GM23338 (cell line): Measurements from ENCODE around the gene RHBDF2. TPM values are rescaled to one million over a fixed set of nuclear protein-coding genes. Genes with fewer than 3 reads are reported as not detected.

ENCODE experiments used
- ATAC-seq: fragments of 200-7000 bp; cut with Tn5 transposase; 3 replicates; pipeline ENCODE4 v1.9.1; 2020
- DNase-seq: peaks from one replicate; pipeline ENCODE4 v3.0.0-alpha.2; 2015; ENCODE audit warnings: low spot score
- H2AFZ ChIP-seq: fragments of 200-600 bp; sonication (generic); 2 replicates; pipeline ENCODE4 v1.8.0; 2016; ENCODE audit warnings: antibody characterized with exemption, mild to moderate bottlenecking, moderate library complexity
- H3F3A ChIP-seq: fragments of 200-600 bp; sonication (generic); replicated peaks from 2 replicates; pipeline ENCODE4 v1.8.0; 2017; ENCODE audit warnings: antibody characterized with exemption, mixed run types, low read depth
- H3K27ac ChIP-seq: fragments of 200-600 bp; sonication (generic); 2 replicates; pipeline ENCODE4 v1.6.1; 2016; ENCODE audit warnings: low read depth
- H3K27me3 ChIP-seq: fragments of 200-600 bp; sonication (generic); 2 replicates; pipeline ENCODE4 v1.8.0; 2016; ENCODE audit warnings: mild to moderate bottlenecking, mixed run types, moderate library complexity; ENCODE audit not compliant: insufficient read depth
- H3K36me3 ChIP-seq: fragments of 200-600 bp; sonication (generic); 2 replicates; pipeline ENCODE4 v1.8.0; 2016; ENCODE audit warnings: mild to moderate bottlenecking; ENCODE audit not compliant: insufficient read depth
- H3K4me1 ChIP-seq: fragments of 200-600 bp; sonication (generic); 2 replicates; pipeline ENCODE4 v1.8.0; 2016; ENCODE audit warnings: mild to moderate bottlenecking, moderate library complexity; ENCODE audit not compliant: insufficient read depth
- H3K4me2 ChIP-seq: fragments of 200-600 bp; sonication (generic); 2 replicates; pipeline ENCODE4 v1.7.1; 2017; ENCODE audit warnings: mixed run types
- H3K4me3 ChIP-seq: fragments of 200-600 bp; sonication (generic); 2 replicates; pipeline ENCODE4 v1.6.1; 2016; ENCODE audit warnings: mixed run types
- H3K79me2 ChIP-seq: fragments of 200-600 bp; sonication (generic); replicated peaks from 2 replicates; pipeline ENCODE4 v1.8.0; 2017; ENCODE audit warnings: mild to moderate bottlenecking; ENCODE audit not compliant: insufficient read depth
- H3K9me2 ChIP-seq: fragments of 200-600 bp; sonication (generic); 2 replicates; pipeline ENCODE4 v1.8.0; 2017; ENCODE audit not compliant: insufficient read depth
- H4K20me1 ChIP-seq: fragments of 200-600 bp; sonication (generic); replicated peaks from 2 replicates; pipeline ENCODE4 v1.8.0; 2017; ENCODE audit warnings: mild to moderate bottlenecking; ENCODE audit not compliant: insufficient read depth
- H3K27ac Mint-ChIP-seq: 2 replicates; pipeline ENCODE4 v1.8.0; 2020; ENCODE audit warnings: inconsistent platforms, mild to moderate bottlenecking, moderate library complexity, mixed read lengths
- H3K27me3 Mint-ChIP-seq: 3 replicates; pipeline ENCODE4 v1.8.0; 2022; ENCODE audit warnings: low read depth, mild to moderate bottlenecking, moderate library complexity, mixed read lengths, inconsistent platforms; ENCODE audit not compliant: insufficient read depth, poor library complexity
- H3K36me3 Mint-ChIP-seq: 3 replicates; pipeline ENCODE4 v1.8.0; 2021; ENCODE audit warnings: low read depth, mild to moderate bottlenecking, inconsistent platforms, moderate library complexity, mixed read lengths
- H3K4me1 Mint-ChIP-seq: 3 replicates; pipeline ENCODE4 v1.8.0; 2020; ENCODE audit warnings: mild to moderate bottlenecking, inconsistent platforms, mixed read lengths
- H3K4me3 Mint-ChIP-seq: 3 replicates; pipeline ENCODE4 v1.8.0; 2021; ENCODE audit warnings: moderate library complexity, mild to moderate bottlenecking, inconsistent platforms, mixed read lengths
- H3K9me3 Mint-ChIP-seq: 3 replicates; pipeline ENCODE4 v1.8.0; 2020; ENCODE audit warnings: moderate library complexity, mild to moderate bottlenecking, inconsistent platforms, mixed read lengths
- NANOG ChIP-seq: IDR thresholded peaks from 2 replicates; pipeline ENCODE4 v1.6.1; 2016; ENCODE audit warnings: antibody characterized with exemption, borderline replicate concordance
- ZNF114 ChIP-seq: fragments of 250-450 bp; sonication (Bioruptor Pico); IDR thresholded peaks from 2 replicates; pipeline ENCODE4 v1.5.0; 2020; ENCODE audit warnings: mild to moderate bottlenecking, moderate library complexity
- ZNF331 ChIP-seq: fragments of 250-450 bp; sonication (Bioruptor Pico); IDR thresholded peaks from 2 replicates; pipeline ENCODE4 v1.5.0; 2020; ENCODE audit warnings: low read depth, mild to moderate bottlenecking, moderate library complexity
- polyA plus RNA-seq: library from polyadenylated mRNA; unstranded; fragments of >200 nt; fragmentation: Nextera tagmentation; extraction: Ambion mirVana; gene quantifications from 2 replicates; pipeline ENCODE4 v1.2.1, GENCODE V29; 2016
- total RNA-seq: library from RNA; depleted of rRNA; stranded (reverse); fragments of >200 nt; shearing (Covaris generic); gene quantifications from 2 replicates; pipeline ENCODE4 v1.2.3, GENCODE V29; 2014
- TF ChIP-seq, protein P1 (sequence below), 2 experiments: fragments of 200-600 bp in 1 of 2; sonication (generic) in 1 of 2; conservative IDR thresholded peaks; 2 replicates each; pipeline versions ENCODE4 v1.5.1 to v1.6.1; 2016 to 2017; ENCODE audit warnings: antibody characterized with exemption in 2 of 2, low read depth in 2 of 2, mild to moderate bottlenecking in 2 of 2, moderate library complexity in 1 of 2
- TF ChIP-seq, protein P2 (sequence below): fragments of 250-450 bp; sonication (Bioruptor Pico); IDR thresholded peaks from 2 replicates; pipeline ENCODE4 v1.5.0; 2020; ENCODE audit warnings: mild to moderate bottlenecking, moderate library complexity

The RHBDF2 gene
- total and polyA plus RNA-seq, 2 experiments from 2014 or later: 9.4 to 29.5 TPM

- H3K4me1 Mint-ChIP-seq: peaks cover 29% of the 10 kb centered on the region
- H3K79me2 ChIP-seq: no peaks in the 10 kb centered on the region
- H4K20me1 ChIP-seq: no peaks in the 10 kb centered on the region
- H3K36me3 Mint-ChIP-seq: no peaks in the 10 kb centered on the region
- H3K27me3 Mint-ChIP-seq: peaks cover 15% of the 10 kb centered on the region
- H3K36me3 ChIP-seq: no peaks in the 10 kb centered on the region
- no peak overlapping the region for H3K27ac ChIP-seq
- H3K4me3 Mint-ChIP-seq: no peak overlapping the region; the same call in 2 of the 3 replicates
- no peak overlapping the region for H2AFZ ChIP-seq
- H3K4me2 ChIP-seq: no peak overlapping the region
- ATAC-seq (no peak), DNase-seq (no peak)
- no peak overlapping the region for H3K4me3 ChIP-seq
- H3K27me3 ChIP-seq: peaks cover under 1% of the 10 kb centered on the region; the same call in 1 of the 2 replicates
- H3K9me3 Mint-ChIP-seq: no peaks in the 10 kb centered on the region
- TF ChIP-seq, protein P1, sequence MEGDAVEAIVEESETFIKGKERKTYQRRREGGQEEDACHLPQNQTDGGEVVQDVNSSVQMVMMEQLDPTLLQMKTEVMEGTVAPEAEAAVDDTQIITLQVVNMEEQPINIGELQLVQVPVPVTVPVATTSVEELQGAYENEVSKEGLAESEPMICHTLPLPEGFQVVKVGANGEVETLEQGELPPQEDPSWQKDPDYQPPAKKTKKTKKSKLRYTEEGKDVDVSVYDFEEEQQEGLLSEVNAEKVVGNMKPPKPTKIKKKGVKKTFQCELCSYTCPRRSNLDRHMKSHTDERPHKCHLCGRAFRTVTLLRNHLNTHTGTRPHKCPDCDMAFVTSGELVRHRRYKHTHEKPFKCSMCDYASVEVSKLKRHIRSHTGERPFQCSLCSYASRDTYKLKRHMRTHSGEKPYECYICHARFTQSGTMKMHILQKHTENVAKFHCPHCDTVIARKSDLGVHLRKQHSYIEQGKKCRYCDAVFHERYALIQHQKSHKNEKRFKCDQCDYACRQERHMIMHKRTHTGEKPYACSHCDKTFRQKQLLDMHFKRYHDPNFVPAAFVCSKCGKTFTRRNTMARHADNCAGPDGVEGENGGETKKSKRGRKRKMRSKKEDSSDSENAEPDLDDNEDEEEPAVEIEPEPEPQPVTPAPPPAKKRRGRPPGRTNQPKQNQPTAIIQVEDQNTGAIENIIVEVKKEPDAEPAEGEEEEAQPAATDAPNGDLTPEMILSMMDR (conservative IDR thresholded peaks at IDR 0.05; ENCODE audit: low read depth in 2 of 2): peak in 1 of 2 experiments; percentile 28; a peak in 2 of 4 replicates
- TF ChIP-seq NANOG (no peak), ZNF114 (no peak)
- 0 out of 2 replicates have a peak, but pooled peaks cover 5% of the 10 kb centered on the region for H3F3A ChIP-seq
- H3K27ac Mint-ChIP-seq: no peak overlapping the region
- peaks cover 9% of the 10 kb centered on the region; the same call in 1 of the 2 replicates for H3K4me1 ChIP-seq
- H3K9me2 ChIP-seq: no peaks in the 10 kb centered on the region
Measured at GRCh38 chr17:76528528-76529223, 27.5 kb upstream of the RHBDF2 start.

GRCh38 chr17:76528156-76528527 is 26.9 kb upstream of the RHBDF2 start:
- Histone ChIP-seq H3K4me3 (no peak overlapping the region), H3K27ac (no peak overlapping the region), H3K4me2 (no peak overlapping the region), H4K20me1 (no peaks in the 10 kb centered on the region), H3K27me3 (peaks cover 5% of the 10 kb centered on the region; the same call in 1 of the 2 replicates), H3K36me3 (no peaks in the 10 kb centered on the region), H2AFZ (no peak overlapping the region), H3K9me2 (no peaks in the 10 kb centered on the region), H3F3A (0 out of 2 replicates have a peak, but pooled peaks cover 5% of the 10 kb centered on the region), H3K4me1 (peaks cover 9% of the 10 kb centered on the region; the same call in 1 of the 2 replicates), H3K79me2 (no peaks in the 10 kb centered on the region)
- H3K27me3 Mint-ChIP-seq: peaks cover 18% of the 10 kb centered on the region
- no peak for TF ChIP-seq ZNF331 (CRISPR knock-in tag)
- TF ChIP-seq, protein P2, sequence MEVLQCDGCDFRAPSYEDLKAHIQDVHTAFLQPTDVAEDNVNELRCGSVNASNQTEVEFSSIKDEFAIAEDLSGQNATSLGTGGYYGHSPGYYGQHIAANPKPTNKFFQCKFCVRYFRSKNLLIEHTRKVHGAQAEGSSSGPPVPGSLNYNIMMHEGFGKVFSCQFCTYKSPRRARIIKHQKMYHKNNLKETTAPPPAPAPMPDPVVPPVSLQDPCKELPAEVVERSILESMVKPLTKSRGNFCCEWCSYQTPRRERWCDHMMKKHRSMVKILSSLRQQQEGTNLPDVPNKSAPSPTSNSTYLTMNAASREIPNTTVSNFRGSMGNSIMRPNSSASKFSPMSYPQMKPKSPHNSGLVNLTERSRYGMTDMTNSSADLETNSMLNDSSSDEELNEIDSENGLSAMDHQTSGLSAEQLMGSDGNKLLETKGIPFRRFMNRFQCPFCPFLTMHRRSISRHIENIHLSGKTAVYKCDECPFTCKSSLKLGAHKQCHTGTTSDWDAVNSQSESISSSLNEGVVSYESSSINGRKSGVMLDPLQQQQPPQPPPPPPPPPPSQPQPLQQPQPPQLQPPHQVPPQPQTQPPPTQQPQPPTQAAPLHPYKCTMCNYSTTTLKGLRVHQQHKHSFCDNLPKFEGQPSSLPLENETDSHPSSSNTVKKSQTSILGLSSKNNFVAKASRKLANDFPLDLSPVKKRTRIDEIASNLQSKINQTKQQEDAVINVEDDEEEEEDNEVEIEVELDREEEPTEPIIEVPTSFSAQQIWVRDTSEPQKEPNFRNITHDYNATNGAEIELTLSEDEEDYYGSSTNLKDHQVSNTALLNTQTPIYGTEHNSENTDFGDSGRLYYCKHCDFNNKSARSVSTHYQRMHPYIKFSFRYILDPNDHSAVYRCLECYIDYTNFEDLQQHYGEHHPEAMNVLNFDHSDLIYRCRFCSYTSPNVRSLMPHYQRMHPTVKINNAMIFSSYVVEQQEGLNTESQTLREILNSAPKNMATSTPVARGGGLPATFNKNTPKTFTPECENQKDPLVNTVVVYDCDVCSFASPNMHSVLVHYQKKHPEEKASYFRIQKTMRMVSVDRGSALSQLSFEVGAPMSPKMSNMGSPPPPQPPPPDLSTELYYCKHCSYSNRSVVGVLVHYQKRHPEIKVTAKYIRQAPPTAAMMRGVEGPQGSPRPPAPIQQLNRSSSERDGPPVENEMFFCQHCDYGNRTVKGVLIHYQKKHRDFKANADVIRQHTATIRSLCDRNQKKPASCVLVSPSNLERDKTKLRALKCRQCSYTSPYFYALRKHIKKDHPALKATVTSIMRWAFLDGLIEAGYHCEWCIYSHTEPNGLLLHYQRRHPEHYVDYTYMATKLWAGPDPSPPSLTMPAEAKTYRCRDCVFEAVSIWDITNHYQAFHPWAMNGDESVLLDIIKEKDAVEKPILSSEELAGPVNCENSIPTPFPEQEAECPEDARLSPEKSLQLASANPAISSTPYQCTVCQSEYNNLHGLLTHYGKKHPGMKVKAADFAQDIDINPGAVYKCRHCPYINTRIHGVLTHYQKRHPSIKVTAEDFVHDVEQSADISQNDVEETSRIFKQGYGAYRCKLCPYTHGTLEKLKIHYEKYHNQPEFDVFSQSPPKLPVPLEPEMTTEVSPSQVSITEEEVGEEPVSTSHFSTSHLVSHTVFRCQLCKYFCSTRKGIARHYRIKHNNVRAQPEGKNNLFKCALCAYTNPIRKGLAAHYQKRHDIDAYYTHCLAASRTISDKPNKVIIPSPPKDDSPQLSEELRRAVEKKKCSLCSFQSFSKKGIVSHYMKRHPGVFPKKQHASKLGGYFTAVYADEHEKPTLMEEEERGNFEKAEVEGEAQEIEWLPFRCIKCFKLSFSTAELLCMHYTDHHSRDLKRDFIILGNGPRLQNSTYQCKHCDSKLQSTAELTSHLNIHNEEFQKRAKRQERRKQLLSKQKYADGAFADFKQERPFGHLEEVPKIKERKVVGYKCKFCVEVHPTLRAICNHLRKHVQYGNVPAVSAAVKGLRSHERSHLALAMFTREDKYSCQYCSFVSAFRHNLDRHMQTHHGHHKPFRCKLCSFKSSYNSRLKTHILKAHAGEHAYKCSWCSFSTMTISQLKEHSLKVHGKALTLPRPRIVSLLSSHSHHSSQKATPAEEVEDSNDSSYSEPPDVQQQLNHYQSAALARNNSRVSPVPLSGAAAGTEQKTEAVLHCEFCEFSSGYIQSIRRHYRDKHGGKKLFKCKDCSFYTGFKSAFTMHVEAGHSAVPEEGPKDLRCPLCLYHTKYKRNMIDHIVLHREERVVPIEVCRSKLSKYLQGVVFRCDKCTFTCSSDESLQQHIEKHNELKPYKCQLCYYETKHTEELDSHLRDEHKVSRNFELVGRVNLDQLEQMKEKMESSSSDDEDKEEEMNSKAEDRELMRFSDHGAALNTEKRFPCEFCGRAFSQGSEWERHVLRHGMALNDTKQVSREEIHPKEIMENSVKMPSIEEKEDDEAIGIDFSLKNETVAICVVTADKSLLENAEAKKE: no peak
- ATAC-seq: no peak
- no peaks in the 10 kb centered on the region for H3K9me3 Mint-ChIP-seq
- H3K4me1 Mint-ChIP-seq: peaks cover 30% of the 10 kb centered on the region
- no peak overlapping the region; the same call in 2 of the 3 replicates for H3K4me3 Mint-ChIP-seq
- DNase-seq: no peak
- no peaks in the 10 kb centered on the region for H3K36me3 Mint-ChIP-seq
- no peak overlapping the region for H3K27ac Mint-ChIP-seq
